BLaER1 treated with 17β-estradiol and CSF1 and Interleukin-3, amounts not matched to agents 10 nM and 100 nM (cell line): Measurements from ENCODE around the gene LILRA6.
"Not testable (repeated sequence)": the region's sequence is repeated elsewhere in the genome, so short reads cannot be mapped to it uniquely, and the experiment has no call there.

Experiments
- H3K27ac ChIP-seq, 11 experiments: shearing (Covaris generic); formaldehyde crosslinking; 2 replicates each; pipeline ENCODE4 v1.8.1; 2022
- H3K27me3 ChIP-seq, 11 experiments: shearing (Covaris generic); formaldehyde crosslinking; 2 replicates each; pipeline ENCODE4 v1.8.1; 2022
- H3K36me3 ChIP-seq, 11 experiments: shearing (Covaris generic); formaldehyde crosslinking; 2 replicates each; pipeline ENCODE4 v1.8.1; 2022
- H3K4me1 ChIP-seq, 10 experiments: shearing (Covaris generic); formaldehyde crosslinking; 2 replicates each; pipeline ENCODE4 v1.8.1; 2022
- H3K4me2 ChIP-seq, 11 experiments: shearing (Covaris generic); formaldehyde crosslinking; 2 replicates each; pipeline ENCODE4 v1.8.1; 2022
- H3K4me3 ChIP-seq, 10 experiments: shearing (Covaris generic); formaldehyde crosslinking; 2 replicates each; pipeline ENCODE4 v1.8.1; 2022
- H3K9ac ChIP-seq, 11 experiments: shearing (Covaris generic); formaldehyde crosslinking; 2 replicates each; pipeline ENCODE4 v1.8.1; 2022
- H3K9me3 ChIP-seq, 11 experiments: shearing (Covaris generic); formaldehyde crosslinking; replicated peaks in 1 of 11; 2 replicates each; pipeline ENCODE4 v1.8.1; 2022
- H4K20me1 ChIP-seq, 11 experiments: shearing (Covaris generic); formaldehyde crosslinking; 2 replicates each; pipeline ENCODE4 v1.8.1; 2022
- Cebpa-rat ChIP-seq, 11 experiments: shearing (Covaris generic); IDR thresholded peaks; 2 replicates each; pipeline ENCODE4 v1.8.1; 2022

The LILRA6 gene

GRCh38 chr19:54222474-54223276 is 19.9 kb downstream of the LILRA6 start, which contains the start of gene LILRB3:
LILRB3 (minus strand) TSS chr19:54223007; CDS start chr19:54222976, 31 bp downstream.
- Histone ChIP-seq H3K4me2 (peak within 1 kb of the TSS; percentile 42 to 99 (median 81)), H3K27ac (peak within 1 kb of the TSS in 9 of 11 experiments; percentile 12 to 84 (median 72); a peak in 15 of 22 replicates), H3K9ac (peak within 1 kb of the TSS in 10 of 11 experiments; percentile 20 to 84 (median 56); a peak in 16 of 22 replicates), H4K20me1 (peaks cover 0 to 21% (median 7%) of the 10 kb centered on the region in 11 experiments; a peak in 8 of 22 replicates), H3K4me3 (peak within 1 kb of the TSS in 5 of 10 experiments; percentile 54 to 73 (median 66); a peak in 11 of 20 replicates), H3K36me3 (peaks cover 8 to 21% (median 15%) of the 10 kb centered on the region in 11 experiments; a peak in 20 of 22 replicates), H3K4me1 (peaks cover 13 to 56% (median 22%) of the 10 kb centered on the region in 10 experiments)
- H3K27me3 ChIP-seq, H3K9me3 ChIP-seq: not testable (repeated sequence)

GRCh38 chr19:54221947-54222346 is 20.6 kb downstream of the LILRA6 start:
- H3K4me3 ChIP-seq: peak overlapping the region in 3 of 10 experiments; percentile 58 to 73 (median 66); a peak in 7 of 20 replicates
- H3K4me2 ChIP-seq: peak overlapping the region in 6 of 11 experiments; percentile 81 to 99 (median 95); a peak in 11 of 22 replicates
- peaks cover 9 to 29% (median 18%) of the 10 kb centered on the region in 11 experiments; a peak in 21 of 22 replicates for H3K36me3 ChIP-seq
- not testable (repeated sequence) for H3K27me3 ChIP-seq, H3K9me3 ChIP-seq
- peak overlapping the region in 3 of 11 experiments; percentile 80 to 84 (median 84); a peak in 5 of 22 replicates for H3K9ac ChIP-seq
- peaks cover 13 to 57% (median 22%) of the 10 kb centered on the region in 10 experiments for H3K4me1 ChIP-seq
- H4K20me1 ChIP-seq: peaks cover 0 to 29% (median 9%) of the 10 kb centered on the region in 11 experiments; a peak in 8 of 22 replicates
- peak overlapping the region in 4 of 11 experiments; percentile 75 to 84 (median 82); a peak in 10 of 22 replicates for H3K27ac ChIP-seq

GRCh38 chr19:54219702-54220101 is 22.9 kb downstream of the LILRA6 start:
- Histone ChIP-seq H3K4me2 (peak overlapping the region in 3 of 11 experiments; percentile 61 to 94 (median 89); a peak in 6 of 22 replicates), H3K27ac (peak overlapping the region in 2 of 11 experiments; percentile 48 to 60; a peak in 2 of 22 replicates), H3K4me1 (peaks cover 13 to 58% (median 22%) of the 10 kb centered on the region in 10 experiments), H3K36me3 (peaks cover 27 to 49% (median 40%) of the 10 kb centered on the region in 11 experiments), H3K4me3 (peak overlapping the region in 3 of 10 experiments; percentile 26 to 51 (median 44); a peak in 5 of 20 replicates), H3K9ac (peak overlapping the region in 3 of 11 experiments; percentile 21 to 81 (median 79); a peak in 5 of 22 replicates), H4K20me1 (peaks cover 0 to 44% (median 22%) of the 10 kb centered on the region in 11 experiments; a peak in 9 of 22 replicates)
- not testable (repeated sequence) for H3K27me3 ChIP-seq, H3K9me3 ChIP-seq

GRCh38 chr19:54218960-54219661 is 23.5 kb downstream of the LILRA6 start:
- Histone ChIP-seq H4K20me1 (peaks cover 0 to 44% (median 22%) of the 10 kb centered on the region in 11 experiments; a peak in 9 of 22 replicates), H3K9ac (peak overlapping the region in 4 of 11 experiments; percentile 10 to 81 (median 50); a peak in 5 of 22 replicates), H3K4me3 (peak overlapping the region in 3 of 10 experiments; percentile 26 to 51 (median 44); a peak in 5 of 20 replicates), H3K27me3 (no peaks in the 10 kb centered on the region), H3K4me2 (peak overlapping the region in 3 of 11 experiments; percentile 61 to 94 (median 89); a peak in 6 of 22 replicates), H3K4me1 (peaks cover 13 to 56% (median 22%) of the 10 kb centered on the region in 10 experiments), H3K9me3 (peaks cover 0 to 7% (median 0%) of the 10 kb centered on the region in 11 experiments; a peak in 6 of 22 replicates), H3K27ac (peak overlapping the region in 2 of 11 experiments; percentile 48 to 60; a peak in 2 of 22 replicates), H3K36me3 (peaks cover 28 to 49% (median 43%) of the 10 kb centered on the region in 11 experiments)
- TF ChIP-seq Cebpa-rat (IDR thresholded peaks at IDR 0.05): no peak

GRCh38 chr19:54218259-54218658 is 24.3 kb downstream of the LILRA6 start:
- Histone ChIP-seq H3K9ac (peak overlapping the region in 3 of 11 experiments; percentile 21 to 81 (median 79); a peak in 4 of 22 replicates), H3K4me2 (peak overlapping the region in 3 of 11 experiments; percentile 61 to 94 (median 89); a peak in 6 of 22 replicates), H3K27me3 (no peaks in the 10 kb centered on the region), H3K4me1 (peaks cover 9 to 47% (median 14%) of the 10 kb centered on the region in 10 experiments), H3K4me3 (peak overlapping the region in 3 of 10 experiments; percentile 26 to 51 (median 44); a peak in 3 of 20 replicates), H3K27ac (peak overlapping the region in 2 of 11 experiments; percentile 13 to 50; a peak in 2 of 22 replicates), H3K9me3 (peaks cover 0 to 15% (median 0%) of the 10 kb centered on the region in 11 experiments; a peak in 6 of 22 replicates), H4K20me1 (peaks cover 0 to 44% (median 22%) of the 10 kb centered on the region in 11 experiments; a peak in 9 of 22 replicates), H3K36me3 (peaks cover 34 to 55% (median 45%) of the 10 kb centered on the region in 11 experiments)
- TF ChIP-seq Cebpa-rat (IDR thresholded peaks at IDR 0.05): no peak

GRCh38 chr19:54217517-54218247 is 24.9 kb downstream of the LILRA6 start:
- Histone ChIP-seq H3K4me1 (peaks cover 3 to 44% (median 10%) of the 10 kb centered on the region in 10 experiments), H3K9ac (peak overlapping the region in 2 of 11 experiments; percentile 79 to 81; a peak in 3 of 22 replicates), H3K9me3 (peaks cover 0 to 15% (median 0%) of the 10 kb centered on the region in 11 experiments; a peak in 6 of 22 replicates), H4K20me1 (peaks cover 0 to 47% (median 22%) of the 10 kb centered on the region in 11 experiments; a peak in 9 of 22 replicates), H3K36me3 (peaks cover 40 to 61% (median 50%) of the 10 kb centered on the region in 11 experiments), H3K4me2 (peak overlapping the region in 2 of 11 experiments; percentile 89 to 94; a peak in 4 of 22 replicates), H3K4me3 (peak overlapping the region in 2 of 10 experiments; percentile 44 to 51; a peak in 1 of 20 replicates)
- not testable (repeated sequence) for H3K27me3 ChIP-seq, H3K27ac ChIP-seq

- Histone ChIP-seq H3K36me3 (peaks cover 43 to 69% (median 58%) of the 10 kb centered on the region in 11 experiments), H3K27ac (no peak overlapping the region), H3K9me3 (peaks cover 0 to 15% (median 0%) of the 10 kb centered on the region in 11 experiments; a peak in 6 of 22 replicates), H4K20me1 (peaks cover 0 to 55% (median 22%) of the 10 kb centered on the region in 11 experiments; a peak in 9 of 22 replicates), H3K4me3 (no peak overlapping the region), H3K4me2 (0 out of 22 replicates have a peak overlapping the region, but pooled peaks of 2 of the 11 experiments have one; percentile 11 to 42), H3K27me3 (no peaks in the 10 kb centered on the region), H3K9ac (0 out of 22 replicates have a peak overlapping the region, but pooled peaks of 1 of the 11 experiments have one; percentile 42), H3K4me1 (peaks cover 0 to 44% (median 8%) of the 10 kb centered on the region in 10 experiments; a peak in 13 of 20 replicates)
- TF ChIP-seq Cebpa-rat (IDR thresholded peaks at IDR 0.05): no peak
Observed at GRCh38 chr19:54216869-54217268, 25.7 kb downstream of the LILRA6 start.

GRCh38 chr19:54214734-54215133 is 27.9 kb downstream of the LILRA6 start:
- not testable (repeated sequence) for H3K27ac ChIP-seq, H3K9ac ChIP-seq, H3K4me3 ChIP-seq, H3K27me3 ChIP-seq, H3K4me2 ChIP-seq
- Histone ChIP-seq H3K4me1 (peaks cover 18 to 59% (median 29%) of the 10 kb centered on the region in 10 experiments), H3K9me3 (peaks cover 0 to 15% (median 0%) of the 10 kb centered on the region in 11 experiments; a peak in 6 of 22 replicates), H4K20me1 (peaks cover 0 to 76% (median 34%) of the 10 kb centered on the region in 11 experiments; a peak in 12 of 22 replicates), H3K36me3 (peaks cover 43 to 79% (median 67%) of the 10 kb centered on the region in 11 experiments)

GRCh38 chr19:54214217-54214616 is 28.4 kb downstream of the LILRA6 start:
- Histone ChIP-seq H3K36me3 (peaks cover 37 to 79% (median 69%) of the 10 kb centered on the region in 11 experiments), H3K9me3 (peaks cover 0 to 15% (median 0%) of the 10 kb centered on the region in 11 experiments; a peak in 6 of 22 replicates), H4K20me1 (peaks cover 0 to 82% (median 30%) of the 10 kb centered on the region in 11 experiments; a peak in 13 of 22 replicates), H3K4me1 (peaks cover 24 to 59% (median 34%) of the 10 kb centered on the region in 10 experiments)
- not testable (repeated sequence) for H3K4me3 ChIP-seq, H3K27ac ChIP-seq, H3K4me2 ChIP-seq, H3K9ac ChIP-seq, H3K27me3 ChIP-seq
